ENCODE data around the gene EIF3D.
A peak's percentile ranks its signal among the peaks of the same experiment; 100 is the strongest.

DNA sequence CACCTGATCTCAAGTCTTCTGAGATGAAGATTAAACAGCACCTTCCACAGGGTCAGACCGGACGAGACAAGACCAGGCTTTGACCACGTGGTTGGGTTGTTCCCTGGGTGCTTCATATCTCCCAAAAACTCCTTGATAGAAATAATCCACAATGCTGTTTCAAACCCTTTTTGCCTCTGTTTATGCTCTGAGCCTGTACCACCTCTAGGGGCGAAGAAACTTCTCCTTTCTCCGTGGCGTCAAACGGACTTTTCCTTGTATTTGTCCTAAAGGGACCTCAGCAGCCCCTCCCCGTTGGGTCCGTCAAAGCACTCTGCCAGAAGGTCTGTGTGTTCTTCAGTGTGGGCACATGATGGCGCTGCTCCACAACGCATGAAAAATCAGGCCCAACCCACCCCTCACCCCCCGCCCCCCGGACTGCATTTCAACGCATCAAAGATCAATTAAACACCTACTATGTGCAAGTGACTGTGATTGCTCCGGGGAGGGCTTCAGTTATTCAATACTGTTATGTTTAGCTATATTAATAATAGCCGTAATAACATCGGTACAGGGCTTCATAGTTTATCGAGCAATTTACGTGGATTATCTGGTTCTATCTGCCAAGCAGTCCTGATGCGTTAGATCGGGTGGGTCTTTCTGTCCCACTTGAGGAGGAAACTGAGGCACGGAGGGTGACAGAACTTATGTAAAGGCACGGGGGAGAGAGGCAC is 17.3 kb upstream of the EIF3D start:
- TF ChIP-seq, protein P1, sequence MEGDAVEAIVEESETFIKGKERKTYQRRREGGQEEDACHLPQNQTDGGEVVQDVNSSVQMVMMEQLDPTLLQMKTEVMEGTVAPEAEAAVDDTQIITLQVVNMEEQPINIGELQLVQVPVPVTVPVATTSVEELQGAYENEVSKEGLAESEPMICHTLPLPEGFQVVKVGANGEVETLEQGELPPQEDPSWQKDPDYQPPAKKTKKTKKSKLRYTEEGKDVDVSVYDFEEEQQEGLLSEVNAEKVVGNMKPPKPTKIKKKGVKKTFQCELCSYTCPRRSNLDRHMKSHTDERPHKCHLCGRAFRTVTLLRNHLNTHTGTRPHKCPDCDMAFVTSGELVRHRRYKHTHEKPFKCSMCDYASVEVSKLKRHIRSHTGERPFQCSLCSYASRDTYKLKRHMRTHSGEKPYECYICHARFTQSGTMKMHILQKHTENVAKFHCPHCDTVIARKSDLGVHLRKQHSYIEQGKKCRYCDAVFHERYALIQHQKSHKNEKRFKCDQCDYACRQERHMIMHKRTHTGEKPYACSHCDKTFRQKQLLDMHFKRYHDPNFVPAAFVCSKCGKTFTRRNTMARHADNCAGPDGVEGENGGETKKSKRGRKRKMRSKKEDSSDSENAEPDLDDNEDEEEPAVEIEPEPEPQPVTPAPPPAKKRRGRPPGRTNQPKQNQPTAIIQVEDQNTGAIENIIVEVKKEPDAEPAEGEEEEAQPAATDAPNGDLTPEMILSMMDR (IDR thresholded peaks at IDR 0.05) = peak; percentile 72
- TF ChIP-seq, protein P2, sequence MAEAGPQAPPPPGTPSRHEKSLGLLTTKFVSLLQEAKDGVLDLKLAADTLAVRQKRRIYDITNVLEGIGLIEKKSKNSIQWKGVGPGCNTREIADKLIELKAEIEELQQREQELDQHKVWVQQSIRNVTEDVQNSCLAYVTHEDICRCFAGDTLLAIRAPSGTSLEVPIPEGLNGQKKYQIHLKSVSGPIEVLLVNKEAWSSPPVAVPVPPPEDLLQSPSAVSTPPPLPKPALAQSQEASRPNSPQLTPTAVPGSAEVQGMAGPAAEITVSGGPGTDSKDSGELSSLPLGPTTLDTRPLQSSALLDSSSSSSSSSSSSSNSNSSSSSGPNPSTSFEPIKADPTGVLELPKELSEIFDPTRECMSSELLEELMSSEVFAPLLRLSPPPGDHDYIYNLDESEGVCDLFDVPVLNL (CRISPR knock-in tag; IDR thresholded peaks at IDR 0.05; ENCODE audit: borderline replicate concordance, low read depth) = no peak
- TF ChIP-seq ESRRA (CRISPR knock-in tag; IDR thresholded peaks at IDR 0.05; ENCODE audit: borderline replicate concordance) (no peak), MYBL2 (CRISPR knock-in tag; IDR thresholded peaks at IDR 0.05) (no peak), CREB1 (CRISPR knock-in tag; IDR thresholded peaks at IDR 0.05) (no peak), TP53 (CRISPR knock-in tag; IDR thresholded peaks at IDR 0.05) (no peak), ZNF121 (CRISPR knock-in tag; IDR thresholded peaks at IDR 0.05) (no peak), JUN (CRISPR knock-in tag; IDR thresholded peaks at IDR 0.05) (no peak)
- TF ChIP-seq, protein P3, sequence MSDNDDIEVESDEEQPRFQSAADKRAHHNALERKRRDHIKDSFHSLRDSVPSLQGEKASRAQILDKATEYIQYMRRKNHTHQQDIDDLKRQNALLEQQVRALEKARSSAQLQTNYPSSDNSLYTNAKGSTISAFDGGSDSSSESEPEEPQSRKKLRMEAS (CRISPR knock-in tag; IDR thresholded peaks at IDR 0.05) = peak; percentile 27; the same call in 1 of the 2 replicates
- TF ChIP-seq, protein P4, sequence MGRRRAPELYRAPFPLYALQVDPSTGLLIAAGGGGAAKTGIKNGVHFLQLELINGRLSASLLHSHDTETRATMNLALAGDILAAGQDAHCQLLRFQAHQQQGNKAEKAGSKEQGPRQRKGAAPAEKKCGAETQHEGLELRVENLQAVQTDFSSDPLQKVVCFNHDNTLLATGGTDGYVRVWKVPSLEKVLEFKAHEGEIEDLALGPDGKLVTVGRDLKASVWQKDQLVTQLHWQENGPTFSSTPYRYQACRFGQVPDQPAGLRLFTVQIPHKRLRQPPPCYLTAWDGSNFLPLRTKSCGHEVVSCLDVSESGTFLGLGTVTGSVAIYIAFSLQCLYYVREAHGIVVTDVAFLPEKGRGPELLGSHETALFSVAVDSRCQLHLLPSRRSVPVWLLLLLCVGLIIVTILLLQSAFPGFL (CRISPR knock-in tag; IDR thresholded peaks at IDR 0.05; ENCODE audit: borderline replicate concordance) = no peak
- TF ChIP-seq, protein P5, sequence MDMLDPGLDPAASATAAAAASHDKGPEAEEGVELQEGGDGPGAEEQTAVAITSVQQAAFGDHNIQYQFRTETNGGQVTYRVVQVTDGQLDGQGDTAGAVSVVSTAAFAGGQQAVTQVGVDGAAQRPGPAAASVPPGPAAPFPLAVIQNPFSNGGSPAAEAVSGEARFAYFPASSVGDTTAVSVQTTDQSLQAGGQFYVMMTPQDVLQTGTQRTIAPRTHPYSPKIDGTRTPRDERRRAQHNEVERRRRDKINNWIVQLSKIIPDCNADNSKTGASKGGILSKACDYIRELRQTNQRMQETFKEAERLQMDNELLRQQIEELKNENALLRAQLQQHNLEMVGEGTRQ (CRISPR knock-in tag; IDR thresholded peaks at IDR 0.05) = peak; percentile 39
- TF ChIP-seq, protein P6, sequence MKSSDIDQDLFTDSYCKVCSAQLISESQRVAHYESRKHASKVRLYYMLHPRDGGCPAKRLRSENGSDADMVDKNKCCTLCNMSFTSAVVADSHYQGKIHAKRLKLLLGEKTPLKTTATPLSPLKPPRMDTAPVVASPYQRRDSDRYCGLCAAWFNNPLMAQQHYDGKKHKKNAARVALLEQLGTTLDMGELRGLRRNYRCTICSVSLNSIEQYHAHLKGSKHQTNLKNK (CRISPR knock-in tag; IDR thresholded peaks at IDR 0.05) = no peak
- TF ChIP-seq, protein P7, sequence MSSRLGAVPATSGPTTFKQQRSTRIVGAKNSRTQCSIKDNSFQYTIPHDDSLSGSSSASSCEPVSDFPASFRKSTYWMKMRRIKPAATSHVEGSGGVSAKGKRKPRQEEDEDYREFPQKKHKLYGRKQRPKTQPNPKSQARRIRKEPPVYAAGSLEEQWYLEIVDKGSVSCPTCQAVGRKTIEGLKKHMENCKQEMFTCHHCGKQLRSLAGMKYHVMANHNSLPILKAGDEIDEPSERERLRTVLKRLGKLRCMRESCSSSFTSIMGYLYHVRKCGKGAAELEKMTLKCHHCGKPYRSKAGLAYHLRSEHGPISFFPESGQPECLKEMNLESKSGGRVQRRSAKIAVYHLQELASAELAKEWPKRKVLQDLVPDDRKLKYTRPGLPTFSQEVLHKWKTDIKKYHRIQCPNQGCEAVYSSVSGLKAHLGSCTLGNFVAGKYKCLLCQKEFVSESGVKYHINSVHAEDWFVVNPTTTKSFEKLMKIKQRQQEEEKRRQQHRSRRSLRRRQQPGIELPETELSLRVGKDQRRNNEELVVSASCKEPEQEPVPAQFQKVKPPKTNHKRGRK (CRISPR knock-in tag; IDR thresholded peaks at IDR 0.05; ENCODE audit: borderline replicate concordance) = no peak

Data from WTC11 (cell line).